ENCODE data around the gene PCDHB16.
"Not testable (repeated sequence)": the region's sequence is repeated elsewhere in the genome, so short reads cannot be mapped to it uniquely, and the experiment has no call there.

PCDHB16 gene

GRCh38 chr5:141182248-141182647, at the start of gene PCDHB16:
Gene PCDHB16 (plus strand): TSS chr5:141182387. CDS start chr5:141182560, 173 bp downstream.
- no peak for DNase-seq (ENCODE audit: low read depth in 3 of 3)

- DNase-seq (ENCODE audit: low read depth in 3 of 3): no peak
Measured at GRCh38 chr5:141135030-141135717, 47.0 kb upstream of the PCDHB16 start, which contains the start of gene PCDHB5. Gene PCDHB5 (plus strand): TSS chr5:141135206. CDS start chr5:141135435, 229 bp downstream.

DNA sequence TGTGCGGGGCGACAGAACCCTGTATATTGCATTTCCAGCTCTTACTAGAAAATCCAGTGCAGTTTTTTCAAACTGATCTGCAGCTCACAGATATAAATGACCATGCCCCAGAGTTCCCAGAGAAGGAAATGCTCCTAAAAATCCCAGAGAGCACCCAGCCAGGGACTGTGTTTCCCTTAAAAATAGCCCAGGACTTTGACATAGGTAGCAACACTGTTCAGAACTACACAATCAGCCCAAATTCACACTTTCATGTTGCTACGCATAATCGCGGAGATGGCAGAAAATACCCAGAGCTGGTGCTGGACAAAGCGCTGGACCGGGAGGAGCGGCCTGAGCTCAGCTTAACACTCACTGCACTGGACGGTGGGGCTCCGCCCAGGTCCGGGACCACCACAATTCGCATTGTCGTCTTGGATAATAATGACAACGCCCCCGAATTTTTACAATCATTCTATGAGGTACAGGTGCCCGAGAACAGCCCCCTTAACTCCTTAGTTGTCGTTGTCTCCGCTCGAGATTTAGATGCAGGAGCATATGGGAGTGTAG, 46.4 kb upstream of the PCDHB16 start:
- DNase-seq (ENCODE audit: low read depth in 3 of 3): no peak

- DNase-seq (ENCODE audit: low read depth in 3 of 3): not testable (repeated sequence)
Measured at GRCh38 chr5:141137346-141137745, 44.8 kb upstream of the PCDHB16 start.

DNA sequence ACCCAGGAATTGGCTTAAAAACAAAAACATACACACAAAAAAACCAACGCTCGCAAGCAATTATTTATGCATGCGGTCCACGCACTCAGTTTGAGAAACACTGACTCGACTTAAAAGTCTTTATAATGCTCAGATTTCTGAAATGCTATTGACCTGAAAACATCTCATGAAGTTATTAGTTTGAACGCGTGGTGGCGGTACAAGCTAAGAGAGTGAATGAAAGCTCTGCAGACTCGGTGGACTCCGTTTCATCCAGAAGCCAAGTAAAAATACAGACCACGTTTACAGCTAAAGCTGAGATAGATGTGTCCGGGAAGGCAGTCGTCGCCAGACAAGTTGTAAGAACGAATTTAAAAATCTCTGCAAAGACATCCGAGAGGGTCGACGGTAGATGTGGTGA, 32.4 kb upstream of the PCDHB16 start, which contains the start of gene PCDHB6:
PCDHB6 (plus strand) TSS at position 246 of the 400 bp plus-strand sequence. CDS start 201 bp downstream, outside the sequence.
- no peak for DNase-seq (ENCODE audit: low read depth in 3 of 3)

DNA sequence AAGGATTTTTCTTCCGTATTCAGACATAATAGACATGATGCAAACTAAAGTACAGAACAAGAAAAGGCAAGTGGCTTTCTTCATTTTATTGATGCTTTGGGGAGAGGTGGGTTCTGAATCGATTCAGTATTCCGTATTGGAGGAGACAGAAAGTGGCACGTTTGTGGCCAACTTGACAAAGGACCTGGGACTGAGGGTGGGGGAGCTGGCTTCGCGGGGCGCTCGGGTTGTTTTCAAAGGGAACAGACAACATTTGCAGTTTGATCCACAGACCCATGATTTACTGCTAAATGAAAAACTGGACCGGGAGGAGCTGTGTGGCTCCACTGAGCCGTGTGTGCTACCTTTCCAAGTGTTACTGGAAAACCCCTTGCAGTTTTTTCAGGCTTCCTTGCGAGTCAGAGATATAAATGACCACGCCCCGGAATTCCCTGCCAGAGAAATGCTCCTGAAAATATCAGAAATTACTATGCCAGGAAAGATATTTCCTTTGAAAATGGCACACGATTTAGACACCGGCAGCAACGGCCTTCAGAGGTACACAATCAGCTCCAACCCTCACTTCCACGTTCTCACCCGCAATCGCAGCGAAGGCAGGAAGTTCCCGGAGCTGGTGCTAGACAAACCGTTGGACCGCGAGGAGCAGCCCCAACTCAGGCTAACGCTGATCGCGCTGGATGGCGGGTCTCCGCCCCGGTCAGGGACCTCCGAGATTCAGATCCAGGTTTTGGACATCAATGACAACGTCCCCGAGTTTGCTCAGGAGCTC, 31.8 kb upstream of the PCDHB16 start:
- DNase-seq (ENCODE audit: low read depth in 3 of 3): no peak

DNA sequence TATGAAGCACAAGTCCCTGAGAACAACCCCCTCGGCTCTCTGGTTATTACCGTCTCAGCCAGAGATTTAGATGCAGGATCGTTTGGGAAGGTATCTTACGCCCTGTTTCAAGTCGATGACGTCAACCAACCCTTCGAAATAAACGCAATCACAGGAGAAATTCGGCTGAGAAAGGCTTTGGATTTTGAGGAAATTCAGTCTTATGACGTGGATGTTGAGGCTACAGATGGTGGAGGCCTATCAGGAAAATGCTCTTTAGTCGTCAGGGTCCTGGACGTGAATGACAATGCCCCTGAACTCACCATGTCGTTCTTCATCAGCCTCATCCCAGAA, 31.2 kb upstream of the PCDHB16 start:
- no peak for DNase-seq (ENCODE audit: low read depth in 3 of 3)

DNA sequence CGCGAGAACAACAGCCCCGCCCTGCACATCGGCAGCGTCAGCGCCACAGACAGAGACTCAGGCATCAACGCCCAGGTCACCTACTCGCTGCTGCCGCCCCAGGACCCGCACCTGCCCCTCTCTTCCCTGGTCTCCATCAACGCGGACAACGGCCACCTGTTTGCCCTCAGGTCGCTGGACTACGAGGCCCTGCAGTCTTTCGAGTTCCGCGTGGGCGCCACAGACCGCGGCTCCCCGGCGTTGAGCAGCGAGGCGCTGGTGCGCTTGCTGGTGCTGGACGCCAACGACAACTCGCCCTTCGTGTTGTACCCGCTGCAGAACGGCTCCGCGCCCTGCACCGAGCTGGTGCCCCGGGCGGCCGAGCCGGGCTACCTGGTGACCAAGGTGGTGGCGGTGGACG, 30.6 kb upstream of the PCDHB16 start:
- not testable (repeated sequence) for DNase-seq (ENCODE audit: low read depth in 3 of 3)

DNA sequence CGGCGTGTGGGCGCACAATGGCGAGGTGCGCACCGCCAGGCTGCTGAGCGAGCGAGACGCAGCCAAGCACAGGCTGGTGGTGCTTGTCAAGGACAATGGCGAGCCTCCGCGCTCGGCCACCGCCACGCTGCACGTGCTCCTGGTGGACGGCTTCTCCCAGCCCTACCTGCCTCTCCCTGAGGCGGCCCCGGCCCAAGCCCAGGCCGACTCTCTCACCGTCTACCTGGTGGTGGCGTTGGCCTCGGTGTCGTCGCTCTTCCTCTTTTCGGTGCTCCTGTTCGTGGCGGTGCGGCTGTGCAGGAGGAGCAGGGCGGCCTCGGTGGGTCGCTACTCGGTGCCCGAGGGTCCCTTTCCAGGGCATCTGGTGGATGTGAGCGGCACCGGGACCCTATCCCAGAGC, 30.1 kb upstream of the PCDHB16 start:
- DNase-seq (ENCODE audit: low read depth in 3 of 3): not testable (repeated sequence)

- DNase-seq (ENCODE audit: low read depth in 3 of 3): no peak
Measured at GRCh38 chr5:141155540-141156374, 26.4 kb upstream of the PCDHB16 start.

GRCh38 chr5:141157356-141157755, 24.8 kb upstream of the PCDHB16 start:
- DNase-seq (ENCODE audit: low read depth in 3 of 3): not testable (repeated sequence)

DNA sequence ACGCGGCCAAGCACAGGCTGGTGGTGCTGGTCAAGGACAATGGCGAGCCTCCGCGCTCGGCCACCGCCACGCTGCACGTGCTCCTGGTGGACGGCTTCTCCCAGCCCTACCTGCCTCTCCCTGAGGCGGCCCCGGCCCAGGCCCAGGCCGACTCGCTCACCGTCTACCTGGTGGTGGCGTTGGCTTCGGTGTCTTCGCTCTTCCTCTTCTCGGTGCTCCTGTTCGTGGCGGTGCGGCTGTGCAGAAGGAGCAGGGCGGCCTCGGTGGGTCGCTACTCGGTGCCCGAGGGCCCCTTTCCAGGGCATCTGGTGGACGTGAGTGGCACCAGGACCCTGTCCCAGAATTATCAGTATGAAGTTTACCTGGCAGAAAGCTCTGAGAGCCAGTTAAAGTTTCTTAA, 24.3 kb upstream of the PCDHB16 start:
- DNase-seq (ENCODE audit: low read depth in 3 of 3): not testable (repeated sequence)

- DNase-seq (ENCODE audit: low read depth in 3 of 3): no peak
Measured at GRCh38 chr5:141172381-141173204, 9.6 kb upstream of the PCDHB16 start, which contains the start of gene PCDHB7. Gene PCDHB7 (plus strand): TSS chr5:141172644. CDS start chr5:141172836, 192 bp downstream.

DNA sequence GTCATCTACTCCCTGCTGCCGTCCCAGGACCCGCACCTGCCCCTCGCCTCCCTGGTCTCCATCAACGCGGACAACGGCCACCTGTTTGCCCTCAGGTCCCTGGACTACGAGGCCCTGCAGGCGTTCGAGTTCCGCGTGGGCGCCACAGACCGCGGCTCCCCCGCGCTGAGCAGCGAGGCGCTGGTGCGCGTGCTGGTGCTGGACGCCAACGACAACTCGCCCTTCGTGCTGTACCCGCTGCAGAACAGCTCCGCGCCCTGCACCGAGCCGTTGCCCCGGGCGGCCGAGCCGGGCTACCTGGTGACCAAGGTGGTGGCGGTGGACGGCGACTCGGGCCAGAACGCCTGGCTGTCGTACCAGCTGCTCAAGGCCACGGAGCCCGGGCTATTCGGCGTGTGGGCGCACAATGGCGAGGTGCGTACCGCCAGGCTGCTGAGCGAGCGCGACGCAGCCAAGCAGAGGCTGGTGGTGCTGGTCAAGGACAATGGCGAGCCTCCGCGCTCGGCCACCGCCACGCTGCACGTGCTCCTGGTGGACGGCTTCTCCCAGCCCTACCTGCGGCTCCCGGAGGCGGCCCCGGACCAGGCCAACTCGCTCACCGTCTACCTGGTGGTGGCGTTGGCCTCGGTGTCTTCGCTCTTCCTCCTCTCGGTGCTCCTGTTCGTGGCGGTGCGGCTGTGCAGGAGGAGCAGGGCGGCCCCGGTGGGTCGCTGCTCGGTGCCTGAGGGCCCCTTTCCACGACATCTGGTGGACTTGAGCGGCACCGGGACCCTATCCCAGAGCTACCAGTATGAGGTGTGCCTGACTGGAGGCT, 7.7 kb upstream of the PCDHB16 start:
- not testable (repeated sequence) for DNase-seq (ENCODE audit: low read depth in 3 of 3)

- DNase-seq (ENCODE audit: low read depth in 3 of 3): no peak
Measured at GRCh38 chr5:141175933-141176332, 6.3 kb upstream of the PCDHB16 start.

DNA sequence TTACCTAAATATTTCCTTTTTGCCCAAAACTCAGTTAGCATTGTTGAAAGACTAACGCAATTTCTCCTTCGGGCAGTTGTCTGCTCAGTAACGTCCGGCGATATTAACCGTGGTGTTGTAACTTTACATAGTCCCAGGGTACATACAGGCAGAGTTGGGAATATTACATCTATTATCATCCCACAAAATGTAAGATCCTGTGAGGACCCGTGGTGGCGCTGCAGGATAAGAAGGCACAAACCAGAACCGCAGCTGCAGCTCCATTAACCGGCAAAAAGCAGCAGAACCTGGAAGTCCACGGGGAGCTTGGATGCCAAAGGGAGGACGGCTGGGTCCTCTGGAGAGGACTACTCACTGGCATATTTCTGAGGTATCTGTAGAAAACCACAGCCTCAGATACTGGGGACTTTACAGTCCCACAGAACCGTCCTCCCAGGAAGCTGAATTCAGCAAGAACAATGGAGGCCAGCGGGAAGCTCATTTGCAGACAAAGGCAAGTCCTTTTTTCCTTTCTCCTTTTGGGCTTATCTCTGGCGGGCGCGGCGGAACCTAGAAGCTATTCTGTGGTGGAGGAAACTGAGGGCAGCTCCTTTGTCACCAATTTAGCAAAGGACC, 4.5 kb upstream of the PCDHB16 start, which contains the start of gene PCDHB8:
PCDHB8 (plus strand) TSS at position 214 of the 615 bp plus-strand sequence; CDS start at position 459, 245 bp downstream.
- DNase-seq (ENCODE audit: low read depth in 3 of 3): not testable (repeated sequence)

- not testable (repeated sequence) for DNase-seq (ENCODE audit: low read depth in 3 of 3)
Measured at GRCh38 chr5:141179371-141179770, 2.8 kb upstream of the PCDHB16 start.

GRCh38 chr5:141179876-141180275, 2.3 kb upstream of the PCDHB16 start:
- not testable (repeated sequence) for DNase-seq (ENCODE audit: low read depth in 3 of 3)

DNA sequence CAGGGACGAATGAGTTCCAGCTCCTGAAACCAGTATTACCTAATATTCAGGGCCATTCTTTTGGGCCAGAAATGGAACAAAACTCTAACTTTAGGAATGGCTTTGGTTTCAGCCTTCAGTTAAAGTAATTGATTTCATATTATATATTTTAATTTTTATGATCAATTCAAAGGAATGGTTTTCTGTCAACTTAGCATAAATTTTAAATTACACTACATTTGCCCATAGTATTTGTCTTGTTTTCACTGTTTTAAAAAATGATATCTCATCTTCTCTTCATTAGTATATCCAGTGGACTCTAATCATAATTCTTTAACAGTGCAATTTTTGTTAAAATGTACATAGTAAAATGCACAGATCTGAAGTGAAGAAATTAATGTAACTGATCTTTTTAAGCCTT, 1.9 kb upstream of the PCDHB16 start:
- no peak for DNase-seq (ENCODE audit: low read depth in 3 of 3)

Data from stimulated activated CD4-positive, alpha-beta T cell treated with anti-CD3 and anti-CD28 coated beads, TNF-alpha, amount 100 ng/mL, for 24 hours (primary cell).